GM12878 (cell line): ENCODE results near the gene SATB2. TPM values are rescaled to one million over a fixed set of nuclear protein-coding genes. Genes with fewer than 3 reads are reported as not detected.

Experiments used
- BMI1 ChIP-seq: fragments of 450-650 bp; IDR thresholded peaks from 2 replicates; pipeline ENCODE4 v1.6.1; 2016; ENCODE audit warnings: mild to moderate bottlenecking, moderate library complexity, borderline replicate concordance
- CHD2 ChIP-seq: IDR thresholded peaks from 2 replicates; pipeline ENCODE4 v1.6.1; 2011; ENCODE audit warnings: low read depth, low read length, improper control_type of control experiment, borderline replicate concordance
- DPF2 ChIP-seq: fragments of 450-650 bp; IDR thresholded peaks from 2 replicates; pipeline ENCODE4 v1.6.1; 2017; ENCODE audit warnings: mild to moderate bottlenecking
- EP300 ChIP-seq, 2 experiments: fragments of 150-350 bp in 1 of 2; IDR thresholded peaks; 2 replicates each; pipeline ENCODE4 v1.6.1; 2011 to 2012; ENCODE audit warnings: low read depth in 2 of 2, low read length in 2 of 2, borderline replicate concordance in 1 of 2, improper control_type of control experiment in 1 of 2, inconsistent platforms in 1 of 2; ENCODE audit not compliant: control insufficient read depth in 1 of 2
- IKZF2 ChIP-seq, 2 experiments: fragments of 450-650 bp; IDR thresholded peaks; 2 replicates each; pipeline ENCODE4 v1.6.1; 2017; ENCODE audit warnings: mild to moderate bottlenecking in 2 of 2, moderate library complexity in 2 of 2
- MTA2 ChIP-seq: fragments of 450-650 bp; IDR thresholded peaks from 2 replicates; pipeline ENCODE4 v1.6.1; 2016; ENCODE audit warnings: low read depth, mild to moderate bottlenecking, moderate library complexity
- POU2F2 ChIP-seq: IDR thresholded peaks from 3 replicates; pipeline ENCODE4 v1.6.1; 2011; ENCODE audit warnings: low read depth, mild to moderate bottlenecking, low read length, borderline replicate concordance
- RELA ChIP-seq: fragments of 450-650 bp; IDR thresholded peaks from 2 replicates; pipeline ENCODE4 v1.8.0; 2014; ENCODE audit warnings: borderline replicate concordance; ENCODE audit not compliant: partially characterized antibody
- SIX5 ChIP-seq: IDR thresholded peaks from 2 replicates; pipeline ENCODE4 v1.6.1; 2011; ENCODE audit warnings: mild to moderate bottlenecking, low read depth, low read length, moderate library complexity; ENCODE audit not compliant: severe bottlenecking
- SUPT20H ChIP-seq: IDR thresholded peaks from 2 replicates; pipeline ENCODE4 v1.6.1; 2011; ENCODE audit warnings: low read depth, mild to moderate bottlenecking, low read length, moderate library complexity, borderline replicate concordance; ENCODE audit not compliant: control insufficient read depth
- ZNF24 ChIP-seq: fragments of 450-650 bp; IDR thresholded peaks from 2 replicates; pipeline ENCODE4 v1.6.1; 2017; ENCODE audit warnings: antibody characterized with exemption, mild to moderate bottlenecking
- polyA plus RNA-seq, 11 experiments: library from polyadenylated mRNA; depleted of rRNA in 4 of 11; unstranded in 6 of 11; stranded (reverse) in 5 of 11; fragments of >200 nt; fragmentation: Nextera tagmentation in 4 of 11; fragmentation: Illumina TruSeq in 1 of 11; extraction: Ambion mirVana in 4 of 11; extraction: Trizol in 1 of 11; gene quantifications; 1 replicate in 1 of 11; 2 replicates in 10 of 11; pipeline versions ENCODE4 v1.2.1 to v1.2.3, GENCODE V29; 2011 to 2016; ENCODE audit warnings: inconsistent platforms in 2 of 11, missing spikeins in 2 of 11, low read depth in 1 of 11
- total RNA-seq, 4 experiments: library from RNA; depleted of rRNA in 3 of 4; stranded (reverse); fragments of >200 nt in 3 of 4; fragmentation: Illumina TruSeq in 1 of 4; extraction: Trizol in 1 of 4; gene quantifications; 2 replicates each; pipeline versions ENCODE4 v1.2.1 to v1.2.3, GENCODE V29; 2013 to 2021
- TF ChIP-seq, protein P1 (sequence below), 3 experiments: IDR thresholded peaks in 2 of 3; conservative IDR thresholded peaks in 1 of 3; 2 replicates each; pipeline ENCODE4 v1.5.1; 2011; ENCODE audit warnings: low read depth in 3 of 3, low read length in 3 of 3, mild to moderate bottlenecking in 3 of 3, control low read depth in 2 of 3, moderate library complexity in 2 of 3, inconsistent platforms in 1 of 3, mixed read lengths in 1 of 3; ENCODE audit not compliant: control insufficient read depth in 2 of 3, insufficient read depth in 1 of 3; ENCODE audit errors: extremely low read depth in 1 of 3
- TF ChIP-seq, protein P2 (sequence below): IDR thresholded peaks from 2 replicates; pipeline ENCODE4 v1.6.1; 2012; ENCODE audit warnings: improper control_type of control experiment, low read depth, low read length; ENCODE audit not compliant: insufficient replicate concordance
- TF ChIP-seq, protein P3 (sequence below): fragments of 450-650 bp; IDR thresholded peaks from 2 replicates; pipeline ENCODE4 v1.6.1; 2016; ENCODE audit warnings: mild to moderate bottlenecking
- TF ChIP-seq, protein P4 (sequence below): IDR thresholded peaks from 2 replicates; pipeline ENCODE4 v1.6.1; 2012; ENCODE audit warnings: mild to moderate bottlenecking, low read depth, low read length

SATB2 gene
- total and polyA plus RNA-seq, 10 of the 15 experiments (the other 5 are each of a cell fraction or from before 2014, with no cell fraction given), result 0.03 to 0.56 (median 0.08) TPM; not detected in 3

DNA sequence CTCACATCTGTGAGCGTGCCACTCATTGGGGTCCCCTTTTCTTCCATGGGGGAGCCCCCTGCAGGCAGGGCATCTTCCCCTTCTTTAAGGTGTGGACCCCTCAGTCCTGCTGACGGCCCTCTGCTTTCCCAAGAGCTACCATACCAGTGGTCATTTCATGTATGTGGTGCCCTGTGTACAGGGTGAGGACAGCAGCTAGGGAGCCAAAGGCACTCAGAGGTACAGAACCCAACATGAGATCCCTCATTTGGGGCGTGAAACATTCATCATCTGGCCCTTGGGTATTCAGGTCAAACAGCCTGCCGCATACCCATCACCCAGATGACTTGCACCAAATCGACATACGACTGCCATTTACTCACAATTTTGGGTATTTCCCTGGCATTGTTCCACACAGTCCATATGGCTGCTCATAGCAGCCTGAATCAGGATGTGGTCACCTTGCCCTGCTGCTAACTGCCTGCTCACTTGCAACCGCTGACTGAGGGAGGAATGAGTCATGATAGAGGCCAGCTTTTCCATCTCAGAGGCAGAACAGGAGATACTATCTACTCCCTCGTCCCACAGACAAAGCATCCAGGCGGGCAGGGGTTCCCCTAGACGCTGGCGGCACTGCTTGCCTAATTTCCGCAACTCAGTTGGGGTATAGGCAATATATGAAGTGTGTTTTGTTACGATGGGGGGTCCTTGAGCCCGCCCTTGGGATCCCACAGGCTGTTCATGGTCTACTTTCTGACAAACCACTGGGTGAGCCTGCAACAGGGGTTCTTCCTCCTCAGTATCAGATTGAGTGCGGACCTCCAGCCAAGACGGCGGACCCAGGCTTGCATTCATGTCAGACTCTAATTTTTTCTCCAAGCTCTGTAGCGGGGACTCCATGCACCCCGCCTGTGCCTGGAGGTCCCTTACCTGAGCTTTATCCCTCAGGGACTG lies 228.6 kb downstream of the SATB2 start (continued):
- TF ChIP-seq, protein P1, sequence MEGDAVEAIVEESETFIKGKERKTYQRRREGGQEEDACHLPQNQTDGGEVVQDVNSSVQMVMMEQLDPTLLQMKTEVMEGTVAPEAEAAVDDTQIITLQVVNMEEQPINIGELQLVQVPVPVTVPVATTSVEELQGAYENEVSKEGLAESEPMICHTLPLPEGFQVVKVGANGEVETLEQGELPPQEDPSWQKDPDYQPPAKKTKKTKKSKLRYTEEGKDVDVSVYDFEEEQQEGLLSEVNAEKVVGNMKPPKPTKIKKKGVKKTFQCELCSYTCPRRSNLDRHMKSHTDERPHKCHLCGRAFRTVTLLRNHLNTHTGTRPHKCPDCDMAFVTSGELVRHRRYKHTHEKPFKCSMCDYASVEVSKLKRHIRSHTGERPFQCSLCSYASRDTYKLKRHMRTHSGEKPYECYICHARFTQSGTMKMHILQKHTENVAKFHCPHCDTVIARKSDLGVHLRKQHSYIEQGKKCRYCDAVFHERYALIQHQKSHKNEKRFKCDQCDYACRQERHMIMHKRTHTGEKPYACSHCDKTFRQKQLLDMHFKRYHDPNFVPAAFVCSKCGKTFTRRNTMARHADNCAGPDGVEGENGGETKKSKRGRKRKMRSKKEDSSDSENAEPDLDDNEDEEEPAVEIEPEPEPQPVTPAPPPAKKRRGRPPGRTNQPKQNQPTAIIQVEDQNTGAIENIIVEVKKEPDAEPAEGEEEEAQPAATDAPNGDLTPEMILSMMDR (IDR thresholded peaks at IDR 0.05 in 2 of 3, conservative IDR thresholded peaks at IDR 0.05 in 1 of 3; ENCODE audit: control insufficient read depth in 2 of 3, extremely low read depth in 1 of 3, insufficient read depth in 1 of 3, low read depth in 3 of 3, low read length in 3 of 3), result no peak
- TF ChIP-seq MTA2 (peak; percentile 93), SIX5 (no peak), CHD2 (0 out of 2 replicates have a peak, but pooled peaks have one; percentile 32), EP300 (IDR thresholded peaks at IDR 0.05; ENCODE audit: borderline replicate concordance in 1 of 2, control insufficient read depth in 1 of 2, low read depth in 2 of 2, low read length in 2 of 2) (peak; percentile 81 to 86; a peak in 3 of 4 replicates), RELA (peak; percentile 59), SUPT20H (no peak), DPF2 (peak; percentile 98), IKZF2 (IDR thresholded peaks at IDR 0.05) (peak; percentile 97 to 98), POU2F2 (peak; percentile 82; the same call in 1 of the 3 replicates), BMI1 (peak; percentile 68; the same call in 1 of the 2 replicates), ZNF24 (no peak)
- TF ChIP-seq, protein P2, sequence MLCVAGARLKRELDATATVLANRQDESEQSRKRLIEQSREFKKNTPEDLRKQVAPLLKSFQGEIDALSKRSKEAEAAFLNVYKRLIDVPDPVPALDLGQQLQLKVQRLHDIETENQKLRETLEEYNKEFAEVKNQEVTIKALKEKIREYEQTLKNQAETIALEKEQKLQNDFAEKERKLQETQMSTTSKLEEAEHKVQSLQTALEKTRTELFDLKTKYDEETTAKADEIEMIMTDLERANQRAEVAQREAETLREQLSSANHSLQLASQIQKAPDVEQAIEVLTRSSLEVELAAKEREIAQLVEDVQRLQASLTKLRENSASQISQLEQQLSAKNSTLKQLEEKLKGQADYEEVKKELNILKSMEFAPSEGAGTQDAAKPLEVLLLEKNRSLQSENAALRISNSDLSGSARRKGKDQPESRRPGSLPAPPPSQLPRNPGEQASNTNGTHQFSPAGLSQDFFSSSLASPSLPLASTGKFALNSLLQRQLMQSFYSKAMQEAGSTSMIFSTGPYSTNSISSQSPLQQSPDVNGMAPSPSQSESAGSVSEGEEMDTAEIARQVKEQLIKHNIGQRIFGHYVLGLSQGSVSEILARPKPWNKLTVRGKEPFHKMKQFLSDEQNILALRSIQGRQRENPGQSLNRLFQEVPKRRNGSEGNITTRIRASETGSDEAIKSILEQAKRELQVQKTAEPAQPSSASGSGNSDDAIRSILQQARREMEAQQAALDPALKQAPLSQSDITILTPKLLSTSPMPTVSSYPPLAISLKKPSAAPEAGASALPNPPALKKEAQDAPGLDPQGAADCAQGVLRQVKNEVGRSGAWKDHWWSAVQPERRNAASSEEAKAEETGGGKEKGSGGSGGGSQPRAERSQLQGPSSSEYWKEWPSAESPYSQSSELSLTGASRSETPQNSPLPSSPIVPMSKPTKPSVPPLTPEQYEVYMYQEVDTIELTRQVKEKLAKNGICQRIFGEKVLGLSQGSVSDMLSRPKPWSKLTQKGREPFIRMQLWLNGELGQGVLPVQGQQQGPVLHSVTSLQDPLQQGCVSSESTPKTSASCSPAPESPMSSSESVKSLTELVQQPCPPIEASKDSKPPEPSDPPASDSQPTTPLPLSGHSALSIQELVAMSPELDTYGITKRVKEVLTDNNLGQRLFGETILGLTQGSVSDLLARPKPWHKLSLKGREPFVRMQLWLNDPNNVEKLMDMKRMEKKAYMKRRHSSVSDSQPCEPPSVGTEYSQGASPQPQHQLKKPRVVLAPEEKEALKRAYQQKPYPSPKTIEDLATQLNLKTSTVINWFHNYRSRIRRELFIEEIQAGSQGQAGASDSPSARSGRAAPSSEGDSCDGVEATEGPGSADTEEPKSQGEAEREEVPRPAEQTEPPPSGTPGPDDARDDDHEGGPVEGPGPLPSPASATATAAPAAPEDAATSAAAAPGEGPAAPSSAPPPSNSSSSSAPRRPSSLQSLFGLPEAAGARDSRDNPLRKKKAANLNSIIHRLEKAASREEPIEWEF, result peak; percentile 30
- TF ChIP-seq, protein P3, sequence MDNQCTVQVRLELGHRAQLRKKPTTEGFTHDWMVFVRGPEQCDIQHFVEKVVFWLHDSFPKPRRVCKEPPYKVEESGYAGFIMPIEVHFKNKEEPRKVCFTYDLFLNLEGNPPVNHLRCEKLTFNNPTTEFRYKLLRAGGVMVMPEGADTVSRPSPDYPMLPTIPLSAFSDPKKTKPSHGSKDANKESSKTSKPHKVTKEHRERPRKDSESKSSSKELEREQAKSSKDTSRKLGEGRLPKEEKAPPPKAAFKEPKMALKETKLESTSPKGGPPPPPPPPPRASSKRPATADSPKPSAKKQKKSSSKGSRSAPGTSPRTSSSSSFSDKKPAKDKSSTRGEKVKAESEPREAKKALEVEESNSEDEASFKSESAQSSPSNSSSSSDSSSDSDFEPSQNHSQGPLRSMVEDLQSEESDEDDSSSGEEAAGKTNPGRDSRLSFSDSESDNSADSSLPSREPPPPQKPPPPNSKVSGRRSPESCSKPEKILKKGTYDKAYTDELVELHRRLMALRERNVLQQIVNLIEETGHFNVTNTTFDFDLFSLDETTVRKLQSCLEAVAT, result peak; percentile 90
- TF ChIP-seq, protein P4, sequence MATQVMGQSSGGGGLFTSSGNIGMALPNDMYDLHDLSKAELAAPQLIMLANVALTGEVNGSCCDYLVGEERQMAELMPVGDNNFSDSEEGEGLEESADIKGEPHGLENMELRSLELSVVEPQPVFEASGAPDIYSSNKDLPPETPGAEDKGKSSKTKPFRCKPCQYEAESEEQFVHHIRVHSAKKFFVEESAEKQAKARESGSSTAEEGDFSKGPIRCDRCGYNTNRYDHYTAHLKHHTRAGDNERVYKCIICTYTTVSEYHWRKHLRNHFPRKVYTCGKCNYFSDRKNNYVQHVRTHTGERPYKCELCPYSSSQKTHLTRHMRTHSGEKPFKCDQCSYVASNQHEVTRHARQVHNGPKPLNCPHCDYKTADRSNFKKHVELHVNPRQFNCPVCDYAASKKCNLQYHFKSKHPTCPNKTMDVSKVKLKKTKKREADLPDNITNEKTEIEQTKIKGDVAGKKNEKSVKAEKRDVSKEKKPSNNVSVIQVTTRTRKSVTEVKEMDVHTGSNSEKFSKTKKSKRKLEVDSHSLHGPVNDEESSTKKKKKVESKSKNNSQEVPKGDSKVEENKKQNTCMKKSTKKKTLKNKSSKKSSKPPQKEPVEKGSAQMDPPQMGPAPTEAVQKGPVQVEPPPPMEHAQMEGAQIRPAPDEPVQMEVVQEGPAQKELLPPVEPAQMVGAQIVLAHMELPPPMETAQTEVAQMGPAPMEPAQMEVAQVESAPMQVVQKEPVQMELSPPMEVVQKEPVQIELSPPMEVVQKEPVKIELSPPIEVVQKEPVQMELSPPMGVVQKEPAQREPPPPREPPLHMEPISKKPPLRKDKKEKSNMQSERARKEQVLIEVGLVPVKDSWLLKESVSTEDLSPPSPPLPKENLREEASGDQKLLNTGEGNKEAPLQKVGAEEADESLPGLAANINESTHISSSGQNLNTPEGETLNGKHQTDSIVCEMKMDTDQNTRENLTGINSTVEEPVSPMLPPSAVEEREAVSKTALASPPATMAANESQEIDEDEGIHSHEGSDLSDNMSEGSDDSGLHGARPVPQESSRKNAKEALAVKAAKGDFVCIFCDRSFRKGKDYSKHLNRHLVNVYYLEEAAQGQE, result no peak
